Adrenal gland (tissue), 5 donors: ENCODE results near the gene BICDL1.

Source experiments
- CTCF ChIP-seq, 6 experiments: fragments of 450-650 bp in 4 of 6; fragments of 200-600 bp in 2 of 6; sonication (generic) in 1 of 6; IDR thresholded peaks; 1 replicate in 5 of 6; 2 replicates in 1 of 6; pipeline versions ENCODE4 v1.5.1 to v1.8.0; 2016 to 2021; ENCODE audit warnings: antibody characterized with exemption in 6 of 6, mild to moderate bottlenecking in 2 of 6, moderate library complexity in 1 of 6
- POLR2A ChIP-seq, 2 donors: fragments of 450-650 bp; IDR thresholded peaks; one replicate each; pipeline ENCODE4 v1.6.1; 2017; ENCODE audit warnings: antibody characterized with exemption in 2 of 2, mild to moderate bottlenecking in 2 of 2, moderate library complexity in 1 of 2
- donor health status: DM: no; HTN: no; CAD: no.

GRCh38 chr12:120064054-120064940, 75.3 kb downstream of the BICDL1 start:
- no peak for TF ChIP-seq CTCF (IDR thresholded peaks at IDR 0.05)
- TF ChIP-seq POLR2A (IDR thresholded peaks at IDR 0.05): no peak
